GM23248 (cell line): ENCODE data around the gene GDPD4.

Experiments used
- EZH2 ChIP-seq: fragments of 200-600 bp; sonication (generic); IDR thresholded peaks from 2 replicates; pipeline ENCODE4 v1.6.1; 2018; ENCODE audit warnings: antibody characterized with exemption, mild to moderate bottlenecking; ENCODE audit not compliant: insufficient read depth, poor library complexity, severe bottlenecking
- EZH2phosphoT487 ChIP-seq: fragments of 200-600 bp; sonication (generic); IDR thresholded peaks from 2 replicates; pipeline ENCODE4 v1.6.1; 2018; ENCODE audit warnings: antibody characterized with exemption, moderate library complexity, mild to moderate bottlenecking, low read depth; ENCODE audit not compliant: insufficient read depth

GRCh38 chr11:77236901-77237300, 64.6 kb downstream of the GDPD4 start:
- TF ChIP-seq EZH2phosphoT487 (no peak), EZH2 (no peak)
